Cardiac atrium fibroblast (primary cell): ENCODE measurements around the gene MAPKAP1. TPM values are rescaled to one million over a fixed set of nuclear protein-coding genes. Genes with fewer than 3 reads are reported as not detected.

Source experiments
- total RNA-seq: library from RNA; depleted of rRNA; stranded (reverse); fragments of >200 nt; gene quantifications from 2 replicates; pipeline ENCODE4 v1.2.3, GENCODE V29; 2015

MAPKAP1 gene
- total RNA-seq: 58.5 and 65.9 TPM in 2 replicates

GRCh38 chr9:125706651-125707471 is at the start of gene MAPKAP1:
Gene MAPKAP1 (minus strand): TSS chr9:125707208. CDS start chr9:125672574, 34,634 bp downstream.

GRCh38 chr9:125747053-125747764 is 40.2 kb upstream of the MAPKAP1 start, which contains the start of gene PBX3:
Gene PBX3 (plus strand): TSS chr9:125747373.

Other genes starting within 250 kb of the MAPKAP1 start
- gene PBX3, start 40.2 kb upstream of the MAPKAP1 start, total RNA-seq: 18.1 and 40.4 TPM in 2 replicates